Upper lobe of left lung (tissue), 6 donors: ENCODE data around the gene SRSF6. TPM values are rescaled to one million over a fixed set of nuclear protein-coding genes. Genes with fewer than 3 reads are reported as not detected.

ENCODE experiments used
- ATAC-seq, 2 donors: fragments of 200-7000 bp; cut with Tn5 transposase; one replicate each; pipeline ENCODE4 v1.9.1; 2022; ENCODE audit warnings: mild to moderate bottlenecking in 2 of 2, moderate library complexity in 2 of 2; ENCODE audit not compliant: low FRiP score in 2 of 2
- DNase-seq, 2 donors: peaks; one replicate each; pipeline ENCODE4 v3.0.0-alpha.2; 2019 to 2020
- H3K27ac ChIP-seq, 4 donors: fragments of 200-600 bp; sonication (generic); one replicate each; pipeline ENCODE4 v1.5.1; 2016 to 2019
- H3K27me3 ChIP-seq, 4 donors: fragments of 200-600 bp; sonication (generic); one replicate each; pipeline ENCODE4 v1.5.1; 2017 to 2019
- H3K36me3 ChIP-seq, 4 donors: fragments of 200-600 bp; sonication (generic); one replicate each; pipeline ENCODE4 v1.5.1; 2016 to 2019
- H3K4me1 ChIP-seq, 4 donors: fragments of 200-600 bp; sonication (generic); one replicate each; pipeline ENCODE4 v1.5.1; 2018 to 2019
- H3K4me3 ChIP-seq, 4 donors: fragments of 200-600 bp; sonication (generic); one replicate each; pipeline ENCODE4 v1.5.1; 2017 to 2019; ENCODE audit warnings: mild to moderate bottlenecking in 2 of 4, moderate library complexity in 1 of 4
- H3K9me3 ChIP-seq, 4 donors: fragments of 200-600 bp; sonication (generic); one replicate each; pipeline ENCODE4 v1.5.1; 2018 to 2019
- CTCF ChIP-seq, 6 experiments: fragments of 450-650 bp in 4 of 6; fragments of 200-600 bp in 2 of 6; sonication (generic) in 2 of 6; IDR thresholded peaks; one replicate each; pipeline ENCODE4 v1.5.1; 2016 to 2019; ENCODE audit warnings: antibody characterized with exemption in 6 of 6
- EP300 ChIP-seq, 4 donors: sonication (generic); formaldehyde crosslinking; IDR thresholded peaks; one replicate each; pipeline ENCODE4 v1.5.1; 2017; ENCODE audit warnings: antibody characterized with exemption in 4 of 4, control low read depth in 2 of 4
- POLR2A ChIP-seq, 4 donors: fragments of 450-650 bp; IDR thresholded peaks; one replicate each; pipeline ENCODE4 v1.5.1; 2016 to 2017; ENCODE audit warnings: antibody characterized with exemption in 4 of 4, mild to moderate bottlenecking in 2 of 4
- POLR2AphosphoS5 ChIP-seq, 2 donors: sonication (generic); formaldehyde crosslinking; IDR thresholded peaks; one replicate each; pipeline ENCODE4 v1.5.1; 2017; ENCODE audit warnings: antibody characterized with exemption in 2 of 2
- WGBS, 2 donors: methylation state at CpG; one replicate each; pipeline ENCODE4 v1.1.5; 2017 to 2018; 5-methylcytosine and 5-hydroxymethylcytosine counted together
- total RNA-seq, 6 donors: library from RNA; depleted of rRNA in 4 of 6; stranded (reverse); fragments of >200 nt in 4 of 6; gene quantifications; one replicate each; pipeline versions ENCODE4 v1.1.0 to v1.2.1, GENCODE V29; 2016 to 2021
- donor health status: DM: no; HTN: no; CAD: no; lungs with moderate emphysema.
- donor health status: DM: no; HTN: yes; CAD: no; lungs with severe emphysema.

SRSF6 gene
- total RNA-seq, 6 donors from 2014 or later = 48.4 to 147 (median 93.2) TPM

- Histone ChIP-seq H3K9me3 (no peaks in the 10 kb centered on the region), H3K27ac (peak overlapping the region; percentile 99 to 100 (median 100)), H3K27me3 (no peaks in the 10 kb centered on the region), H3K4me1 (peaks cover 14 to 21% (median 16%) of the 10 kb centered on the region in 4 donors), H3K36me3 (peaks cover 20 to 31% (median 22%) of the 10 kb centered on the region in 4 donors), H3K4me3 (peak overlapping the region; percentile 69 to 97 (median 86))
- TF ChIP-seq POLR2AphosphoS5 (IDR thresholded peaks at IDR 0.05) (no peak), CTCF (IDR thresholded peaks at IDR 0.05) (no peak), POLR2A (IDR thresholded peaks at IDR 0.05) (no peak), EP300 (IDR thresholded peaks at IDR 0.05) (no peak)
- ATAC-seq (peak; percentile 93 to 94), DNase-seq (peak; percentile 88 to 96)
- WGBS, 2 donors = 1% methylated on average over 47 to 52 of the region's 53 CpGs
These were observed 672 bp upstream of the SRSF6 start for GRCh38 chr20:43456809-43457639.

- 1 to 2% methylated on average over 5 to 17 of the region's 41 CpGs for WGBS, 2 donors
- TF ChIP-seq POLR2A (IDR thresholded peaks at IDR 0.05) (no peak), POLR2AphosphoS5 (IDR thresholded peaks at IDR 0.05) (no peak), EP300 (IDR thresholded peaks at IDR 0.05) (no peak), CTCF (IDR thresholded peaks at IDR 0.05) (no peak)
- Histone ChIP-seq H3K4me1 (peaks cover 14 to 27% (median 16%) of the 10 kb centered on the region in 4 donors), H3K36me3 (peaks cover 32 to 46% (median 36%) of the 10 kb centered on the region in 4 donors), H3K27me3 (no peaks in the 10 kb centered on the region), H3K9me3 (no peaks in the 10 kb centered on the region), H3K27ac (peak overlapping the region; percentile 99 to 100 (median 100)), H3K4me3 (peak overlapping the region; percentile 69 to 97 (median 86))
- DNase-seq (no peak), ATAC-seq (no peak)
These were observed 777 bp downstream of the SRSF6 start for GRCh38 chr20:43458422-43458924.

- TF ChIP-seq POLR2AphosphoS5 (IDR thresholded peaks at IDR 0.05) (no peak), POLR2A (IDR thresholded peaks at IDR 0.05) (no peak), EP300 (IDR thresholded peaks at IDR 0.05) (no peak), CTCF (IDR thresholded peaks at IDR 0.05) (no peak)
- peaks cover 40 to 54% (median 44%) of the 10 kb centered on the region in 4 donors for H3K36me3 ChIP-seq
- H3K27ac ChIP-seq = peak overlapping the region in 3 of 4 donors; percentile 99 to 100 (median 100)
- WGBS, 2 donors = 62% methylated on average over 12 of the region's 12 CpGs
- DNase-seq (no peak), ATAC-seq (no peak)
- no peaks in the 10 kb centered on the region for H3K27me3 ChIP-seq
- H3K4me3 ChIP-seq = peak overlapping the region; percentile 69 to 97 (median 86)
- no peaks in the 10 kb centered on the region for H3K9me3 ChIP-seq
- H3K4me1 ChIP-seq = peaks cover 14 to 27% (median 16%) of the 10 kb centered on the region in 4 donors
These were observed 1.6 kb downstream of the SRSF6 start for GRCh38 chr20:43459022-43459942.

- 93 to 95% methylated on average over 23 of the region's 23 CpGs for WGBS, 2 donors
- peaks cover 40 to 64% (median 52%) of the 10 kb centered on the region in 4 donors for H3K36me3 ChIP-seq
- no peak for ATAC-seq
These were observed 2.6 kb downstream of the SRSF6 start for GRCh38 chr20:43460172-43460829.

More at GRCh38 chr20:43460172-43460829, 2.6 kb downstream of the SRSF6 start:
- Histone ChIP-seq H3K4me1 (peaks cover 14 to 27% (median 16%) of the 10 kb centered on the region in 4 donors), H3K4me3 (no peak overlapping the region), H3K27ac (no peak overlapping the region), H3K27me3 (no peaks in the 10 kb centered on the region), H3K9me3 (no peaks in the 10 kb centered on the region)
- TF ChIP-seq CTCF (IDR thresholded peaks at IDR 0.05) (no peak), POLR2A (IDR thresholded peaks at IDR 0.05) (no peak), EP300 (IDR thresholded peaks at IDR 0.05) (no peak), POLR2AphosphoS5 (IDR thresholded peaks at IDR 0.05) (no peak)
- DNase-seq = no peak
